ENCODE measurements around the gene ALDH3B1.

ALDH3B1 gene

GRCh38 chr11:68031144-68031464 is 21.0 kb downstream of the ALDH3B1 start:
- DNase-seq (ENCODE audit: low spot score), result no peak

- DNase-seq (ENCODE audit: low spot score), result no peak
Observed at GRCh38 chr11:68032003-68032402, 21.9 kb downstream of the ALDH3B1 start.

- no peak for DNase-seq (ENCODE audit: low spot score)
Observed at GRCh38 chr11:68032997-68033707, 23.0 kb downstream of the ALDH3B1 start.

- DNase-seq (ENCODE audit: low spot score), result no peak
Observed at GRCh38 chr11:68033708-68034045, 23.6 kb downstream of the ALDH3B1 start.

GRCh38 chr11:68035266-68035876 is 25.2 kb downstream of the ALDH3B1 start:
- DNase-seq (ENCODE audit: low spot score), result no peak

GRCh38 chr11:68036141-68036716 is 26.1 kb downstream of the ALDH3B1 start:
- no peak for DNase-seq (ENCODE audit: low spot score)

GRCh38 chr11:68036717-68037239 is 26.7 kb downstream of the ALDH3B1 start:
- DNase-seq (ENCODE audit: low spot score), result no peak

- no peak for DNase-seq (ENCODE audit: low spot score)
Observed at GRCh38 chr11:68037411-68038225, 27.5 kb downstream of the ALDH3B1 start.

- DNase-seq (ENCODE audit: low spot score), result no peak
Observed at GRCh38 chr11:68038226-68038717, 28.1 kb downstream of the ALDH3B1 start.

GRCh38 chr11:68038718-68039525 is 28.8 kb downstream of the ALDH3B1 start, which contains the start of gene TCIRG1:
Gene TCIRG1 (plus strand): TSS chr11:68039025. CDS start chr11:68041272, 2,247 bp downstream.
- DNase-seq (ENCODE audit: low spot score), result no peak

GRCh38 chr11:68039526-68040086 is 29.5 kb downstream of the ALDH3B1 start:
- DNase-seq (ENCODE audit: low spot score), result no peak

GRCh38 chr11:68040101-68040956 is 30.2 kb downstream of the ALDH3B1 start:
- DNase-seq (ENCODE audit: low spot score), result no peak

GRCh38 chr11:68040957-68041591 is 30.9 kb downstream of the ALDH3B1 start:
- DNase-seq (ENCODE audit: low spot score), result no peak

- DNase-seq (ENCODE audit: low spot score), result no peak
Observed at GRCh38 chr11:68041617-68042218, 31.6 kb downstream of the ALDH3B1 start.

GRCh38 chr11:68042219-68043028 is 32.3 kb downstream of the ALDH3B1 start:
- DNase-seq (ENCODE audit: low spot score), result no peak

GRCh38 chr11:68043029-68043348 is 32.9 kb downstream of the ALDH3B1 start:
- DNase-seq (ENCODE audit: low spot score), result no peak

- DNase-seq (ENCODE audit: low spot score), result no peak
Observed at GRCh38 chr11:68043349-68044144, 33.4 kb downstream of the ALDH3B1 start.

All from putamen (tissue), 1 donor.